ENCODE measurements around the gene NUP214. TPM values are rescaled to one million over a fixed set of nuclear protein-coding genes. Genes with fewer than 3 reads are reported as not detected.

NUP214 gene
- total and polyA plus RNA-seq, 2 of the 4 experiments (the other 2 are of a cell fraction): 7.9 to 13.4 TPM

- no peak overlapping the region for H2AK5ac ChIP-seq (ENCODE audit: low read depth, low read length)
- H4K5ac ChIP-seq (ENCODE audit: low read depth, low read length): no peak overlapping the region
- peaks cover 5 to 27% of the 10 kb centered on the region in 2 experiments; a peak in 3 of 4 replicates for H3K79me1 ChIP-seq (ENCODE audit: low read depth in 1 of 2, low read length in 2 of 2)
- H3K4me2 ChIP-seq (ENCODE audit: low read depth, low read length): no peak overlapping the region
- H3K9me1 ChIP-seq (ENCODE audit: insufficient read depth, low read length): 0 out of 2 replicates have a peak, but pooled peaks cover 3% of the 10 kb centered on the region
- H3K27me3 ChIP-seq (ENCODE audit: control insufficient read depth, insufficient read depth, low read length): no peaks in the 10 kb centered on the region
- intact Hi-C loops (cut with micrococcal nuclease) (no loop called here), dilution Hi-C loops (cut with HindIII; ENCODE audit: low sequenced_read_pairs, unreplicated experiment) (no loop called here), in situ Hi-C loops (cut with MboI; ENCODE audit: low sequenced_read_pairs) (no loop called here)
- H2AK9ac ChIP-seq (replicated peaks; ENCODE audit: low read depth, low read length, poor library complexity): peak overlapping the region; percentile 45
- no peak overlapping the region for H3K14ac ChIP-seq (replicated peaks; ENCODE audit: low read depth, low read length)
- no peak overlapping the region for H2BK5ac ChIP-seq (ENCODE audit: low read depth, low read length, poor library complexity, severe bottlenecking)
- ChIA-PET POLR2A (ENCODE audit: unreplicated experiment) (interaction anchor here (0.6 kb wide), 1 partner anchor 59 kb away, joined by 3 read pairs; no protein-coding TSS in a partner anchor), CTCF (no interaction called here)
- no peak overlapping the region for H3K27ac ChIP-seq (ENCODE audit: insufficient read depth, low read length)
- no peak overlapping the region for H4K91ac ChIP-seq (ENCODE audit: insufficient read depth, low read depth, low read length)
- H2BK15ac ChIP-seq (ENCODE audit: low read depth, low read length): no peak overlapping the region
- no peak overlapping the region for H2BK20ac ChIP-seq (ENCODE audit: low read depth, low read length)
- TF ChIP-seq MAZ (IDR thresholded peaks at IDR 0.05; ENCODE audit: borderline replicate concordance, low read depth, low read length) (no peak), SMC3 (IDR thresholded peaks at IDR 0.05; ENCODE audit: low read depth, low read length) (no peak), RFX5 (IDR thresholded peaks at IDR 0.05; ENCODE audit: low read depth, low read length) (no peak), FOS (IDR thresholded peaks at IDR 0.05; ENCODE audit: low read depth, low read length) (no peak), ELK1 (IDR thresholded peaks at IDR 0.05; ENCODE audit: borderline replicate concordance, low read depth, low read length) (no peak)
- H4K20me1 ChIP-seq (ENCODE audit: insufficient read depth, low read length): no peaks in the 10 kb centered on the region; the same call in 1 of the 2 replicates
- H3K18ac ChIP-seq (ENCODE audit: low read depth, low read length): no peak overlapping the region
- ATAC-seq (ENCODE audit: low read depth): no peak
- no peak overlapping the region for H3K56ac ChIP-seq (ENCODE audit: extremely low read depth, insufficient read depth, low read length)
- H3K9ac ChIP-seq (ENCODE audit: low read depth, low read length): no peak overlapping the region
- H2AFZ ChIP-seq (replicated peaks; ENCODE audit: low read length, poor library complexity): no peak overlapping the region
- no peak overlapping the region for H3K23ac ChIP-seq (ENCODE audit: low read depth, low read length)
- no peaks in the 10 kb centered on the region for H3K4me1 ChIP-seq (ENCODE audit: control insufficient read depth, insufficient read depth, low read length)
- TSS peak; percentile 74 for BruUV-seq (replicated peaks)
- no peak overlapping the region for H2BK120ac ChIP-seq (ENCODE audit: low read depth, low read length)
- H3K9me3 ChIP-seq (ENCODE audit: control insufficient read depth, insufficient read depth, low read length): no peaks in the 10 kb centered on the region
- H3K4me3 ChIP-seq (ENCODE audit: insufficient read depth, low read depth, low read length): no peak overlapping the region
- no peak for DNase-seq
- 70% methylated on average over 4 of the region's 11 CpGs; no CpG with 5 or more reads in 1 of the 2 experiments for WGBS, 2 experiments (ENCODE audit: extremely low coverage in 2 of 2, insufficient read length in 1 of 2)
- H4K8ac ChIP-seq (ENCODE audit: low read depth in 2 of 2, low read length in 2 of 2): no peak overlapping the region
- H3K36me3 ChIP-seq (ENCODE audit: control insufficient read depth, insufficient read depth, low read length): peaks cover 50% of the 10 kb centered on the region
- H3K4ac ChIP-seq (ENCODE audit: low read depth, low read length): no peak overlapping the region
Measured at GRCh38 chr9:131197160-131197911, 72.0 kb downstream of the NUP214 start.
